ENCODE data around the gene TENT4A. TPM values are rescaled to one million over a fixed set of nuclear protein-coding genes. Genes with fewer than 3 reads are reported as not detected.

TENT4A gene
- total and polyA plus RNA-seq, 2 of the 13 experiments (the other 11 are each of a cell fraction or from before 2014, with no cell fraction given) = 6.3 to 13.3 TPM

- Histone ChIP-seq H3K9ac (ENCODE audit: insufficient read depth, low read depth, low read length) (no peak overlapping the region), H3K79me2 (ENCODE audit: insufficient read depth, low read length) (no peaks in the 10 kb centered on the region), H3K36me3 (replicated peaks in 1 of 2; ENCODE audit: control insufficient read depth in 1 of 2, insufficient read depth in 2 of 2, low read length in 2 of 2) (no peaks in the 10 kb centered on the region), H3K9me3 (ENCODE audit: low read length) (no peaks in the 10 kb centered on the region), H3K4me2 (ENCODE audit: low read depth, low read length) (no peak overlapping the region), H3K27me3 (ENCODE audit: control insufficient read depth in 1 of 2, insufficient read depth in 2 of 2, low read length in 2 of 2) (peaks cover 0 to 16% of the 10 kb centered on the region in 2 experiments; a peak in 3 of 5 replicates), H3K27ac (ENCODE audit: extremely low read length, insufficient read depth, low read length) (no peak overlapping the region), H3K4me3 (replicated peaks in 1 of 3; ENCODE audit: insufficient read depth in 1 of 3, low read depth in 2 of 3, low read length in 3 of 3) (no peak overlapping the region), H2AFZ (ENCODE audit: low read length) (no peak overlapping the region), H4K20me1 (ENCODE audit: insufficient read depth, low read length) (no peaks in the 10 kb centered on the region), H3K4me1 (ENCODE audit: insufficient read depth, low read length) (no peaks in the 10 kb centered on the region)
- no TSS peak for BruUV-seq (replicated peaks)
- CTCF ChIA-PET (ENCODE audit: low intra/inter-chr PET ratio, low total read pairs) = no interaction called here
- ATAC-seq (no peak), FAIRE-seq (no peak), DNase-seq (ENCODE audit: low spot score) (no peak)
- intact Hi-C loops (cut with micrococcal nuclease; ENCODE audit: unreplicated experiment) (no loop called here), in situ Hi-C loops (cut with HindIII; ENCODE audit: extremely low pct_ligation_motif_present, low pct_unique_long_range_greater_than_20kb) (loop anchor here (25.0 kb wide), 2 partner anchors 582 to 782 kb away; partner anchors contain the start of gene ADCY2)
- TF ChIP-seq GLI4 (CRISPR knock-in tag; IDR thresholded peaks at IDR 0.05; ENCODE audit: borderline replicate concordance) (no peak), ZNF672 (CRISPR knock-in tag; IDR thresholded peaks at IDR 0.05) (no peak), PHF20 (CRISPR knock-in tag; IDR thresholded peaks at IDR 0.05) (no peak), HNF4A (CRISPR knock-in tag; IDR thresholded peaks at IDR 0.05) (no peak), MXI1 (IDR thresholded peaks at IDR 0.05; ENCODE audit: borderline replicate concordance, low read depth, low read length) (no peak), ZNF205 (CRISPR knock-in tag; IDR thresholded peaks at IDR 0.05) (no peak), NFE2 (CRISPR knock-in tag; IDR thresholded peaks at IDR 0.05) (no peak), ZFY (CRISPR knock-in tag; IDR thresholded peaks at IDR 0.05) (no peak), ZBTB49 (CRISPR knock-in tag; IDR thresholded peaks at IDR 0.05; ENCODE audit: borderline replicate concordance) (no peak)
- TF ChIP-seq, protein P1, sequence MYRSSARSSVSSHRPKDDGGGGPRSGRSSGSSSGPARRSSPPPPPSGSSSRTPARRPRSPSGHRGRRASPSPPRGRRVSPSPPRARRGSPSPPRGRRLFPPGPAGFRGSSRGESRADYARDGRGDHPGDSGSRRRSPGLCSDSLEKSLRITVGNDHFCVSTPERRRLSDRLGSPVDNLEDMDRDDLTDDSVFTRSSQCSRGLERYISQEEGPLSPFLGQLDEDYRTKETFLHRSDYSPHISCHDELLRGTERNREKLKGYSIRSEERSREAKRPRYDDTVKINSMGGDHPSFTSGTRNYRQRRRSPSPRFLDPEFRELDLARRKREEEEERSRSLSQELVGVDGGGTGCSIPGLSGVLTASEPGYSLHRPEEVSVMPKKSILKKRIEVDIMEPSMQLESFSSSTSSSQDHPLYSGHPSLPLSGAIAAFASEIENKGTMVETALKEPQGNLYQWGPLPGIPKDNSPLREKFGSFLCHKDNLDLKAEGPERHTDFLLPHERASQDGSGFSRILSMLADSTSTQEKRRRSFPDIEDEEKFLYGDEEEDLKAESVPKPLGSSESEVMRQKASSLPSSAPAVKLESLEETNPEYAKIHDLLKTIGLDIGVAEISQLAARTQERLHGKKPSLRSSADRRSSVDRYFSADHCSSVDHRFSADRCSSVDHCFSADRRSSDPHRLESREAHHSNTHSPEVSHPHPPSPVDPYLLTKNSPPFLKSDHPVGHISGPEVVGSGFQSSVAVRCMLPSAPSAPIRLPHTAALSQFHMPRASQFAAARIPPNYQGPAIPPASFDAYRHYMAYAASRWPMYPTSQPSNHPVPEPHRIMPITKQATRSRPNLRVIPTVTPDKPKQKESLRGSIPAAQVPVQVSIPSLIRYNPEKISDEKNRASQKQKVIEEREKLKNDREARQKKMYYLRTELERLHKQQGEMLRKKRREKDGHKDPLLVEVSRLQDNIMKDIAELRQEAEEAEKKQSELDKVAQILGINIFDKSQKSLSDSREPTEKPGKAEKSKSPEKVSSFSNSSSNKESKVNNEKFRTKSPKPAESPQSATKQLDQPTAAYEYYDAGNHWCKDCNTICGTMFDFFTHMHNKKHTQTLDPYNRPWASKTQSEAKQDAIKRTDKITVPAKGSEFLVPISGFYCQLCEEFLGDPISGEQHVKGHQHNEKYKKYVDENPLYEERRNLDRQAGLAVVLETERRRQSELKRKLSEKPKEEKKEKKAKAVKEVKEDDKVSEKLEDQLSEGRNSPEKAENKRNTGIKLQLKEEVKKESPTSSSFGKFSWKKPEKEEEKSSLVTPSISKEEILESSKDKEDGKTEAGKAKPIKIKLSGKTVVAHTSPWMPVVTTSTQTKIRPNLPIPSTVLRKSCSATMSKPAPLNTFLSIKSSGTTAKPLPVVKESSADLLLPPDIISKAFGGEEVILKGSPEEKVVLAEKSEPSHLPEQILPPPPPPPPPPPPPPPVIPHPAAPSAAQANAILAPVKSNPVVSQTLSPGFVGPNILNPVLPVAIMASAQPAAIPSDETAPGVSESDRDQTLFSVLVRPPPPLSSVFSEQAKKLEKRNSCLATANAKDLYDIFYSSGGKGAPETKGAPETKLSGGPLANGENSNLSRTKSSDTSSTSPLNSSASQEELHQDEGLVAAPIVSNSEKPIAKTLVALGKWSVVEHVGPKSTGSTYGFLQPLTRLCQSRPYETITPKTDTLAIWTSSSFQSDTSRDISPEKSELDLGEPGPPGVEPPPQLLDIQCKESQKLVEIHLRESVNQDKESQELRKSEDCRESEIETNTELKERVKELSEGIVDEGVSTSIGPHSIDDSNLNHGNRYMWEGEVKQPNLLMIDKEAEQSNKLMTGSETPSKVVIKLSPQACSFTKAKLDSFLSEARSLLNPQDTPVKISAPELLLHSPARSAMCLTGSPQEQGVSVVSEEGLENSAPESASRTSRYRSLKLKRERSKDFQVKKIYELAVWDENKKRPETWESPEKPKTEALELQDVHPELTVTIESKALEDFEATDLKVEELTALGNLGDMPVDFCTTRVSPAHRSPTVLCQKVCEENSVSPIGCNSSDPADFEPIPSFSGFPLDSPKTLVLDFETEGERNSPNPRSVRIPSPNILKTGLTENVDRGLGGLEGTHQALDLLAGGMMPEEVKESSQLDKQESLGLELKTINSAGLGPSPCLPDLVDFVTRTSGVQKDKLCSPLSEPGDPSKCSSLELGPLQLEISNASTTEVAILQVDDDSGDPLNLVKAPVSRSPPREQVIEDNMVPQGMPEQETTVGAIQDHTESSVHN (CRISPR knock-in tag; IDR thresholded peaks at IDR 0.05) = no peak
- WGBS (ENCODE audit: low lambda C conversion rate) = 7% methylated on average over 4 of the region's 5 CpGs
- POLR2A ChIA-PET = no interaction called here
These were observed 91.7 kb downstream of the TENT4A start for GRCh38 chr5:6804766-6805501.

Measured in HepG2 (cell line).